ENCODE results near the gene MSRB3. TPM values are rescaled to one million over a fixed set of nuclear protein-coding genes. Genes with fewer than 3 reads are reported as not detected.
"Not testable (repeated sequence)": the region's sequence is repeated elsewhere in the genome, so short reads cannot be mapped to it uniquely, and the experiment has no call there.

The MSRB3 gene
- total RNA-seq, 1 donor from 2014 or later: 61.3 TPM

GRCh38 chr12:65308006-65308405 is 29.5 kb downstream of the MSRB3 start:
- Histone ChIP-seq H3K4me1 (peaks cover 10% of the 10 kb centered on the region), H3K9me3 (no peaks in the 10 kb centered on the region), H3K27me3 (no peaks in the 10 kb centered on the region), H3K36me3 (no peaks in the 10 kb centered on the region), H3K27ac (no peak overlapping the region), H3K4me3 (no peak overlapping the region)
- TF ChIP-seq CTCF (IDR thresholded peaks at IDR 0.05): no peak
- ATAC-seq: no peak
- DNase-seq: no peak
- intact Hi-C loops (cut with DNase I): no loop called here

- peaks cover 10% of the 10 kb centered on the region for H3K4me1 ChIP-seq
- no peak overlapping the region for H3K27ac ChIP-seq
Measured at GRCh38 chr12:65308601-65309071, 30.2 kb downstream of the MSRB3 start.

GRCh38 chr12:65311260-65311659 is 32.8 kb downstream of the MSRB3 start:
- Histone ChIP-seq H3K9me3 (no peaks in the 10 kb centered on the region), H3K27me3 (no peaks in the 10 kb centered on the region), H3K4me3 (no peak overlapping the region), H3K27ac (no peak overlapping the region), H3K36me3 (no peaks in the 10 kb centered on the region), H3K4me1 (peaks cover 10% of the 10 kb centered on the region)
- DNase-seq (no peak), ATAC-seq (no peak)
- intact Hi-C loops (cut with DNase I): no loop called here
- TF ChIP-seq CTCF (IDR thresholded peaks at IDR 0.05): no peak

More at GRCh38 chr12:65308601-65309071, 30.2 kb downstream of the MSRB3 start:
- Histone ChIP-seq H3K36me3 (no peaks in the 10 kb centered on the region), H3K9me3 (no peaks in the 10 kb centered on the region), H3K27me3 (no peaks in the 10 kb centered on the region), H3K4me3 (no peak overlapping the region)
- intact Hi-C loops (cut with DNase I): no loop called here
- TF ChIP-seq CTCF (IDR thresholded peaks at IDR 0.05): no peak
- ATAC-seq: no peak
- no peak for DNase-seq

- Histone ChIP-seq H3K4me3 (no peak overlapping the region), H3K27me3 (no peaks in the 10 kb centered on the region), H3K4me1 (no peaks in the 10 kb centered on the region), H3K9me3 (no peaks in the 10 kb centered on the region), H3K27ac (no peak overlapping the region), H3K36me3 (no peaks in the 10 kb centered on the region)
- no peak for ATAC-seq
- DNase-seq: no peak
- intact Hi-C loops (cut with DNase I): no loop called here
- peak; percentile 45 for TF ChIP-seq CTCF (IDR thresholded peaks at IDR 0.05)
Measured at GRCh38 chr12:65313719-65314317, 35.3 kb downstream of the MSRB3 start.

- H3K27ac ChIP-seq; DNase-seq; ATAC-seq; H3K36me3 ChIP-seq; H3K27me3 ChIP-seq; H3K4me3 ChIP-seq; H3K9me3 ChIP-seq; H3K4me1 ChIP-seq; intact Hi-C loops (cut with DNase I): not testable (repeated sequence)
Measured at GRCh38 chr12:65315238-65315637, 36.8 kb downstream of the MSRB3 start.

GRCh38 chr12:65318186-65318685 is 39.8 kb downstream of the MSRB3 start:
- intact Hi-C loops (cut with DNase I): no loop called here
- no peak overlapping the region for H3K4me3 ChIP-seq
- H3K9me3 ChIP-seq: no peaks in the 10 kb centered on the region
- TF ChIP-seq CTCF (IDR thresholded peaks at IDR 0.05): no peak
- DNase-seq (no peak), ATAC-seq (no peak)
- H3K27ac ChIP-seq: no peak overlapping the region
- no peaks in the 10 kb centered on the region for H3K4me1 ChIP-seq
- H3K36me3 ChIP-seq: no peaks in the 10 kb centered on the region
- no peaks in the 10 kb centered on the region for H3K27me3 ChIP-seq

Measured in upper lobe of right lung (tissue), 1 donor.